Effector memory CD4-positive, alpha-beta T cell (primary cell): ENCODE data around the gene SLC7A14.

Source experiments
- DNase-seq, 3 donors: peaks; one replicate each; pipeline ENCODE4 v3.0.0-alpha.2; 2020
- H3K27ac ChIP-seq: 2 replicates; pipeline ENCODE4 v1.7.0; 2013; ENCODE audit warnings: mild to moderate bottlenecking, low read length, moderate library complexity; ENCODE audit not compliant: insufficient read depth, poor library complexity, severe bottlenecking
- H3K27me3 ChIP-seq: replicated peaks from 2 replicates; pipeline ENCODE4 v1.7.0; 2013; ENCODE audit warnings: mild to moderate bottlenecking, low read length; ENCODE audit not compliant: insufficient read depth, control insufficient read depth, poor library complexity, severe bottlenecking
- H3K36me3 ChIP-seq: 2 replicates; pipeline ENCODE4 v1.7.0; 2013; ENCODE audit warnings: mild to moderate bottlenecking, low read length, moderate library complexity; ENCODE audit not compliant: control insufficient read depth, insufficient read depth
- H3K4me1 ChIP-seq: 2 replicates; pipeline ENCODE4 v1.7.0; 2013; ENCODE audit warnings: low read length, mild to moderate bottlenecking; ENCODE audit not compliant: control insufficient read depth, insufficient read depth, poor library complexity, severe bottlenecking
- H3K4me3 ChIP-seq: 2 replicates; pipeline ENCODE4 v1.7.0; 2013; ENCODE audit warnings: low read length, low read depth, mild to moderate bottlenecking; ENCODE audit not compliant: insufficient read depth, poor library complexity, severe bottlenecking
- H3K9me3 ChIP-seq: 2 replicates; pipeline ENCODE4 v1.7.0; 2013; ENCODE audit warnings: mild to moderate bottlenecking, low read length, moderate library complexity; ENCODE audit not compliant: control insufficient read depth

The SLC7A14 gene

GRCh38 chr3:170413291-170413690, 172.6 kb downstream of the SLC7A14 start:
- no peak overlapping the region for H3K27ac ChIP-seq
- no peaks in the 10 kb centered on the region for H3K9me3 ChIP-seq
- no peaks in the 10 kb centered on the region for H3K36me3 ChIP-seq
- peaks cover under 1% of the 10 kb centered on the region for H3K4me1 ChIP-seq
- no peak overlapping the region for H3K4me3 ChIP-seq
- no peak for DNase-seq
- peaks cover 2% of the 10 kb centered on the region for H3K27me3 ChIP-seq

- H3K9me3 ChIP-seq = no peaks in the 10 kb centered on the region
- DNase-seq = no peak
- H3K27ac ChIP-seq = no peak overlapping the region
- no peak overlapping the region for H3K4me3 ChIP-seq
- no peaks in the 10 kb centered on the region for H3K4me1 ChIP-seq
- no peaks in the 10 kb centered on the region for H3K27me3 ChIP-seq
- H3K36me3 ChIP-seq = no peaks in the 10 kb centered on the region
Measured at GRCh38 chr3:170410428-170411029, 175.3 kb downstream of the SLC7A14 start.
